Esophagus (tissue), 2 donors: ENCODE results near the gene SUPT7L. TPM values are rescaled to one million over a fixed set of nuclear protein-coding genes. Genes with fewer than 3 reads are reported as not detected.

Source experiments
- H3K27ac ChIP-seq, 2 donors: one replicate each; pipeline ENCODE4 v1.5.1; 2013; ENCODE audit warnings: low read depth in 2 of 2, mild to moderate bottlenecking in 2 of 2, inconsistent platforms in 1 of 2, low read length in 1 of 2, moderate library complexity in 1 of 2
- H3K27me3 ChIP-seq, 2 donors: one replicate each; pipeline ENCODE4 v1.6.1; 2013; ENCODE audit warnings: low read length in 2 of 2, control low read depth in 1 of 2, mild to moderate bottlenecking in 1 of 2; ENCODE audit not compliant: insufficient read depth in 2 of 2, control insufficient read depth in 1 of 2
- H3K36me3 ChIP-seq, 2 donors: one replicate each; pipeline ENCODE4 v1.6.1; 2013; ENCODE audit warnings: low read length in 1 of 2; ENCODE audit not compliant: control insufficient read depth in 2 of 2, insufficient read depth in 2 of 2
- H3K4me1 ChIP-seq, 2 donors: one replicate each; pipeline ENCODE4 v1.6.1; 2013; ENCODE audit warnings: low read length in 1 of 2; ENCODE audit not compliant: control insufficient read depth in 2 of 2, insufficient read depth in 2 of 2
- H3K4me3 ChIP-seq, 2 donors: one replicate each; pipeline ENCODE4 v1.5.1; 2013; ENCODE audit warnings: low read length in 2 of 2, mild to moderate bottlenecking in 2 of 2, low read depth in 1 of 2, moderate library complexity in 1 of 2
- H3K9me3 ChIP-seq, 2 donors: one replicate each; pipeline ENCODE4 v1.6.1; 2013; ENCODE audit warnings: mild to moderate bottlenecking in 2 of 2, low read depth in 1 of 2, low read length in 1 of 2, moderate library complexity in 1 of 2; ENCODE audit not compliant: control insufficient read depth in 2 of 2, insufficient read depth in 1 of 2
- WGBS, 2 donors: extraction: QIAGEN DNeasy Blood & Tissue Kit; methylation state at CpG; one replicate each; pipeline ENCODE4 v1.1.7; 2013; 5-methylcytosine and 5-hydroxymethylcytosine counted together
- polyA plus RNA-seq, 2 donors: library from polyadenylated mRNA; stranded (reverse); fragments of 200-250 nt; gene quantifications; one replicate each; pipeline ENCODE4 v1.2.3, GENCODE V29; 2013
- donor health status: healthy with polysubstance abuse.
- donor health status: Bipolar disorder and iron deficiency.

SUPT7L gene, protein sequence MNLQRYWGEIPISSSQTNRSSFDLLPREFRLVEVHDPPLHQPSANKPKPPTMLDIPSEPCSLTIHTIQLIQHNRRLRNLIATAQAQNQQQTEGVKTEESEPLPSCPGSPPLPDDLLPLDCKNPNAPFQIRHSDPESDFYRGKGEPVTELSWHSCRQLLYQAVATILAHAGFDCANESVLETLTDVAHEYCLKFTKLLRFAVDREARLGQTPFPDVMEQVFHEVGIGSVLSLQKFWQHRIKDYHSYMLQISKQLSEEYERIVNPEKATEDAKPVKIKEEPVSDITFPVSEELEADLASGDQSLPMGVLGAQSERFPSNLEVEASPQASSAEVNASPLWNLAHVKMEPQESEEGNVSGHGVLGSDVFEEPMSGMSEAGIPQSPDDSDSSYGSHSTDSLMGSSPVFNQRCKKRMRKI
- 10 to 100 TPM; 16.6 to 22.8 TPM for polyA plus RNA-seq

DNA sequence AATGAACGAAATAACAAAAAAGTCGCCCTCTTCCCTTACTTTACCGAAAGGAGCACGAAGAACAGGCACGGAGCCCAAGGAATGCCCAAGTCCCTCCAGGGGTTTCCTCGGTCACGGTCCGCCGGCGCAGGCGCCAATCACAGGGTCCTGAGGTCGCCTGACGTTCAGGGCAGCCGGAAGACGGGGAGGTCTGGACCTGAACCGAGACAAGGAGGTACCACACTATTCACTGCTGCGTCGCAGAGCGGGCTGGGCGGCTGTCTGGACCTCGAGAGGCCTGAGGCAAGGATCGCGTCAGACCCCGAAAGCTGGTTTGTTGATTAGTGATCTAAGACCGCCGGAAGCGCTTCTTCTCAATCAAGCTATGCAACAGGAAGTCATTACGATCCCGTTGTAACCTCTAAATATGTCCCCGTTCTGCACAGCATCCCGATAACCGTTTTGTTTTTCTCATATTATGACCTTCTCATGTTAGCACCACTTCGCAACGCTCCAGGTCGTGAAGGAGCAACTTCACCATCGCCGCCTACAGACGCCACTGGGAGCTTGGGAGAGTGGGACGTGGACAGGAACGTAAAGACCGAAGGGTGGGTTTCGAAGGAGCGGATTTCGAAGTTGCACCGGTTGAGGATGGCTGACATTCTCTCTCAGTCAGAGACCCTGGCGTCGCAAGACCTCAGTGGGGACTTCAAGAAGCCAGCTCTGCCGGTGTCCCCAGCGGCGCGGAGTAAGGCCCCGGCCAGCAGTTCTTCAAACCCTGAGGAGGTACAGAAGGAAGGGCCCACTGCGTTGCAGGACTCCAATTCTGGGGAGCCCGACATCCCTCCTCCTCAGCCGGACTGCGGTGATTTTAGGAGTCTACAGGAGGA, at the start of gene SUPT7L, which contains the start of gene SLC4A1AP:
SUPT7L (minus strand) TSS at position 330 of the 869 bp plus-strand sequence. CDS start 1,422 bp downstream, outside the sequence.
SLC4A1AP (plus strand) TSS at position 605 of the 869 bp plus-strand sequence; CDS start at position 631, 26 bp downstream.
- 0 to 1% methylated on average over 56 of the region's 56 CpGs for WGBS, 2 donors
- Histone ChIP-seq H3K4me3 (peak within 1 kb of the TSS; percentile 81 to 87), H3K36me3 (peaks cover 7 to 9% of the 10 kb centered on the region in 2 donors), H3K27ac (peak within 1 kb of the TSS; percentile 86 to 98), H3K4me1 (no peaks in the 10 kb centered on the region), H3K9me3 (no peaks in the 10 kb centered on the region), H3K27me3 (no peaks in the 10 kb centered on the region)

DNA sequence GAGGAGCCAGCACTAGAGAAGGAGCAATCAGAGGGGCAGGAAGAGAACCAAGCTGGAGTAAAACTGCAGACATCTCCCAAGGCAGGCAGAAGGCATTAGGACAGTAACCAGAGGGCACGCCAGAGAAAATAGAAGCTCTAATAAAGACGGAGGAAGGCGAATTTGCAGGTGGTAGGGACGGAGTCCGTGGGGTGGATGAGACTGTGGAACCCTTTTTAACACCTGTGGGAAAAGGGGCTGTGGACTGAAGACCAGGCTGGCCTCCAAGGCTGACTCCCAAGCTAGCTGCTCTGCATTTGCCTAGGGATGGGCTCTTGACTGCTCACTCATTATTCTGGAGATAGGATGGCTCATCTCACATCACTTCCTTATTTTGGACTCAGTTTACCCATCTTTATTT, 49.8 kb upstream of the SUPT7L start:
- H3K36me3 ChIP-seq: no peaks in the 10 kb centered on the region
- H3K9me3 ChIP-seq: no peaks in the 10 kb centered on the region
- H3K27me3 ChIP-seq: no peaks in the 10 kb centered on the region
- no peak overlapping the region for H3K27ac ChIP-seq
- H3K4me3 ChIP-seq: no peak overlapping the region
- 94 to 97% methylated on average over 5 of the region's 5 CpGs for WGBS, 2 donors
- H3K4me1 ChIP-seq: peaks cover 0 to 2% of the 10 kb centered on the region in 2 donors

DNA sequence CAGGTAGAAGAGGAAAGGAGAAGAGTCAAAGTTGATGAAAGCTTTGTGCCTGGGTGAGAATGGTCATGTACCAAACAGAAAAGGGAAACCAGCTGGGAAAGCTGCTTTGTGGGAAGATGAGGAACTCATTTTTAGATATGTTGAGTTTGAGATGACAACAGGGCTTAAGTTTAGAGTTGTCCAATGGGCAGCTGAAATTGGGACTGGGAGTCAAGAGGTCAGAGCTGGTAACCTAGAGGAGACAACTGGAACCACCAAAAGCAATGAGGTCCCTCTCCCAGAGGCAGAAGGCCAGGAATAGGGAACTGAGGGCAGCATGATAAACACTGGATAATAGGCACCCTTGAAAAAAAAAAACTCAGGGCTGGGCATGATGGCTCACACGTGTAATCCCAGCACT, 49.1 kb upstream of the SUPT7L start:
- no peaks in the 10 kb centered on the region for H3K9me3 ChIP-seq
- H3K27ac ChIP-seq: no peak overlapping the region
- H3K4me3 ChIP-seq: no peak overlapping the region
- peaks cover 0 to 2% of the 10 kb centered on the region in 2 donors for H3K4me1 ChIP-seq
- no peaks in the 10 kb centered on the region for H3K36me3 ChIP-seq
- 75 to 87% methylated on average over 1 of the region's 1 CpG for WGBS, 2 donors
- H3K27me3 ChIP-seq: no peaks in the 10 kb centered on the region

DNA sequence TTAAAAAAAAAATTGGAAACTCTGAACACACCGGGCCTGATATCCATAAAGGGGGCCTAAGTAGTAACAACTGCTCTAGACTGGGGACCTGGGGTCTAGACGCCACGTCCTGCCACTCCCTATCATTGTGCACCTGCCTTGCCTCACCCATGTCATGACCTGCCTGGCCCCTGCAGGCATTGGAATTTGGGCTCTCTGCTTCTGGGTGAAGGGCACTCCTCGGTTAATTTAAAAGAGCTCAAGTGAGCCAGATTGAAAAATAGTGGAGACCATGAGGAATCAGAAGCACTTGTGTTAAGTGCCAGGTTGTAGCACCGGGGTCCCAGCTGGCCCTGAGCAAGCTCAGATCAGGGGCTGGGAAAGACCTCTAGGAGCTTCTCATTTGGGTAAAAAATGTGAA, 48.4 kb upstream of the SUPT7L start:
- Histone ChIP-seq H3K4me1 (peaks cover 2% of the 10 kb centered on the region in 2 donors), H3K4me3 (no peak overlapping the region), H3K27me3 (no peaks in the 10 kb centered on the region), H3K9me3 (no peaks in the 10 kb centered on the region), H3K27ac (no peak overlapping the region), H3K36me3 (no peaks in the 10 kb centered on the region)
- WGBS, 2 donors: 55 to 65% methylated on average over 5 of the region's 5 CpGs

DNA sequence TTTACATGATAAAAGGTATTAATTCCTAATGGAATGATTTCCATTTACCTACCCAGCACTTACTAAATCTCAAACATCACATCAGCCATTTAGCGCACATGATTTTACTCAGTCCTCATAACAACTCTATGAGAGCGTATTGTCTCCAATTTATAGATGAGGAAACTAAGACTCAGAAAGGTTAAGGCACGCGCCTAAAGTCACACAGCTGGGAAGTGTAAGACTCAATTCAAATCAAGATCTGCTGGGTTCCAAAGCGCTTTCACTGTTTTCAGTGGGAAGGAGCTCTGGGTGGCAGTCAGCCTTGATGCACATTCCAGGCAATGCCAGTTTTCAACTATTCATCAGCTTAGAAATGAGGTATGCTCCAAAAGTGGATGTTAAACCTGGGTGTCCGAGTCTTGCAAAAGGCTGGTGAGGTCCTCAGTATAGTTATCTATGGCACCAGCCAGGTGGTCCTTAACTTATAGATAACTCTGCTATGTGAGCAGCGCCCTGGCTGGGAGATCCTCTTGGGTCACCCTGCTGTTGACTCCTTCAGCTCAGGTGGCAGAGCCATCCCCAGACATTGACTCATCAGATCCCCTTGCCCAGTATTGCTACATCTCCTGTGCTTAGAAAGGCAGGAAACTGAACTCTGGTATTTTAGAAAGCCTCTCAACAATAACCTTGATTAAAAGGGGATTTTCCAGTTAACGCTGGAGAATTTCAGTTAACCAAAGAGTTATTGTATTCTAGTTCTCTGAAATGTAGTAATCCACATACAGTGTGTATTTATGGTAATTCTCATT, 47.4 kb upstream of the SUPT7L start:
- Histone ChIP-seq H3K27me3 (no peaks in the 10 kb centered on the region), H3K4me1 (peaks cover 2 to 4% of the 10 kb centered on the region in 2 donors), H3K9me3 (no peaks in the 10 kb centered on the region), H3K27ac (no peak overlapping the region), H3K36me3 (no peaks in the 10 kb centered on the region), H3K4me3 (no peak overlapping the region)
- WGBS, 2 donors: 86 to 90% methylated on average over 8 of the region's 8 CpGs

DNA sequence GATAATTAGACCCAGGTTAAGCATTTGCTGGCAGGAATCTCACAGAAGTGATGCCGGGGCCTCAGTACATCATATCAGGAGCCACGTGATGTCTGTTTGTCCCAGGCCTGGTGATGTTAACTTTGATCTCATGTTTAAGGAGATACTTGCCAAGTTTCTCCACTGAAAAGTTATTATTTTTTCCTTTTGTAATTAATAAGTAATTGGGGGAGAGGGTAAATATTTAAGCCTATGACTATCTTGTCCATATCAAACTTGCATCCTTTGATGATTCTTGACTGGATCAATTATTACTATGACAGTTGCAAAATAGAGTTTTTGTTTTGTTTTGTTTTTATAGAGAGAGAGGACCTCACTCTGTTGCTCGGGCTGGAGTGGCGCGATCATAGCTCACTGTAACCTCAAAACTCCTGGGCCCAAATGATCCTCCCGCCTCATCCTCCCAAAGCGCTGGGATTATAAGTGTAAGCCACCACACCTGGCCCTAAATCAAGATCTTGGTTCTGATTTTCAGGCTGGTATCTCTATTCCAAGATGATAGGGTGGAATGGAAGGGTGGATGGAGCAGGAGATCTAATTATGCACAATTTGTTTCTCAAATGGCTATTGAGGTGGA, 46.7 kb upstream of the SUPT7L start:
- no peak overlapping the region for H3K27ac ChIP-seq
- WGBS, 2 donors: 92% methylated on average over 7 of the region's 7 CpGs
- H3K4me1 ChIP-seq: peaks cover 2 to 4% of the 10 kb centered on the region in 2 donors

DNA sequence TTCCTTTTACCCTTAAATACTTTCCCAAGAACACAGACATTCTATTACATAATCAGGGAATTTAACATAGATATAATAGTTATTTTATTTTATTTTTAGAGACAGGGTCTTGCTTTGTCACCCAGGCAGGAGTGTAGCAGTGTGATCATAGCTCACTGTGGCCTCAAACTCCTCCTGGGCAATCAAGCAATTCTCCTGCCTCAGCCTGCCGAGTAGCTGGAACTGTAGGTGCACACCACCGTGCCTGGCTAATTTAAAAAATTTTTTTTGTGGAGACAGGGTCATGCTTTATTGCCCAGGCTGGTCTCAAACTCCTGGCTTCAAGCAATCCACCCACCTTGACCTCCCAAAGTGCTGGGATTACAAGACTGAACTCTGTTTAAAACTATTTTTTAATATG, 45.9 kb upstream of the SUPT7L start:
- no peak overlapping the region for H3K27ac ChIP-seq
- H3K9me3 ChIP-seq: no peaks in the 10 kb centered on the region
- no peaks in the 10 kb centered on the region for H3K27me3 ChIP-seq
- WGBS, 2 donors: 55 to 65% methylated on average over 2 of the region's 2 CpGs
- H3K4me3 ChIP-seq: no peak overlapping the region
- peaks cover 2 to 4% of the 10 kb centered on the region in 2 donors for H3K4me1 ChIP-seq
- no peaks in the 10 kb centered on the region for H3K36me3 ChIP-seq

More for the DNA sequence above, 46.7 kb upstream of the SUPT7L start:
- no peaks in the 10 kb centered on the region for H3K9me3 ChIP-seq
- H3K27me3 ChIP-seq: no peaks in the 10 kb centered on the region
- no peaks in the 10 kb centered on the region for H3K36me3 ChIP-seq
- no peak overlapping the region for H3K4me3 ChIP-seq

DNA sequence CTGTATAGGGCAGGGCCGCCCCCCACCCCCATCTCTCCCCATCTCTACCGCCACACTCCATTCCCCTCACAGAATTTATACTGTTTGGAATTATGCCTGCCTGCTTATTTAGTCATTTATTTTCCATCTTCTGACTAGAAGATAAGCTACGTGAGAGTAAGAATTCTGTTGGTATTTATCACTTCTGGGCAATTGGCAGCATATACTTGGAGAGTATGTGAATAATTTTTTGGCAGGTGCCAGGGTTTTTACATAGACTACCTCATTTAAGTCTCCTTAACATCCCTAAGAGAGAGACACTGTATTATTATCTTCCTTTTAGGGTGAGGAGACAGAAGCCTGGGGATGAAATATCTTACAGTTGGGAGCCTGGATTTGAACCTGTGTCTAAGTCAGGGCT, 45.3 kb upstream of the SUPT7L start:
- no peaks in the 10 kb centered on the region for H3K36me3 ChIP-seq
- peak overlapping the region in 1 of 2 donors; percentile 35 for H3K27ac ChIP-seq
- H3K27me3 ChIP-seq: no peaks in the 10 kb centered on the region
- H3K4me3 ChIP-seq: no peak overlapping the region
- no peaks in the 10 kb centered on the region for H3K9me3 ChIP-seq
- H3K4me1 ChIP-seq: peaks cover 2 to 4% of the 10 kb centered on the region in 2 donors
- WGBS, 2 donors: 62 to 68% methylated on average over 3 of the region's 3 CpGs
